HEK293T (cell line): Measurements from ENCODE around the gene RRH.

Experiments
- BHLHE40 ChIP-seq: fragments of 450-650 bp; IDR thresholded peaks from 2 replicates; pipeline ENCODE4 v1.6.1; 2016; ENCODE audit warnings: mild to moderate bottlenecking, moderate library complexity, borderline replicate concordance
- ELF4 ChIP-seq: fragments of 450-650 bp; IDR thresholded peaks from 2 replicates; pipeline ENCODE4 v1.6.1; 2017; ENCODE audit warnings: antibody characterized with exemption
- FOXA1 ChIP-seq: fragments of 450-650 bp; IDR thresholded peaks from 2 replicates; pipeline ENCODE4 v1.6.1; 2016; ENCODE audit warnings: mild to moderate bottlenecking
- FOXM1 ChIP-seq: fragments of 450-650 bp; IDR thresholded peaks from 2 replicates; pipeline ENCODE4 v1.6.1; 2017; ENCODE audit warnings: mild to moderate bottlenecking, borderline replicate concordance
- NFRKB ChIP-seq: fragments of 450-650 bp; IDR thresholded peaks from 2 replicates; pipeline ENCODE4 v1.6.1; 2016; ENCODE audit warnings: mild to moderate bottlenecking, moderate library complexity
- SP1 ChIP-seq: fragments of 450-650 bp; IDR thresholded peaks from 2 replicates; pipeline ENCODE4 v1.6.1; 2017
- TARDBP ChIP-seq: fragments of 450-650 bp; IDR thresholded peaks from 2 replicates; pipeline ENCODE4 v1.6.1; 2016
- ZNF384 ChIP-seq: fragments of 450-650 bp; IDR thresholded peaks from 2 replicates; pipeline ENCODE4 v1.6.1; 2016

DNA sequence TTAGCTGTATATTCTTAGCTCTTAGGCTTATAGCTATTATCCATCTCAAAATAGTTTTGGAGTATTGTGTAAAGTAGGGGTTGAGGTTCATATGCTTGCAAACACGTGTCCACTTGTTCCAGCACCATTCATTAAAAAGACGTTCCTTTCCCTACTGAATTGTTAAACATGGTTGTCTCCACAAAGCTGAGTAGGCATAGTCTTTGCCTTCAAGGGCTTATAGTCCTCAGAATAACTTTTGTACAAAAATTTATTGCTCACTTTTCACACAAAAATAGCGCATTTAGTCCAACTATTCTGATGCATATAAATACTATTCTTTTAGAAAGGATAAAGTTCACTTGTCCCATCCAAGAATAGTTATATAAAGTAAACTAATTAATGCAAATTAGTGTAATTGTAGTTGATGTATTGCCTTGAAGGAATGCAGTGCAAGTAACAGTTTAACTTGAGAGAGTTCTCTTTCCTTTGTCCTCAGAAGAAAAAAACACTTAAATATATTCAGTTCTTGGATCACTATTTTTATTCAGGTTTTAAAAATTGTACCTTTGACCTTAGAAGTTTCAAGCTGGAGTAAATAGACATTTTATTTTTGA, 34.2 kb downstream of the RRH start:
- TF ChIP-seq FOXM1 (no peak), BHLHE40 (no peak), ELF4 (no peak), SP1 (no peak), FOXA1 (no peak), TARDBP (no peak), ZNF384 (no peak), NFRKB (no peak)
